Measurements from ENCODE around the gene INHBA. TPM values are rescaled to one million over a fixed set of nuclear protein-coding genes. Genes with fewer than 3 reads are reported as not detected.

The INHBA gene
- total and polyA plus RNA-seq, 2 of the 4 experiments (the other 2 are of a cell fraction), result 60.2 to 112 TPM

- Histone ChIP-seq H2AFZ (replicated peaks; ENCODE audit: low read length, poor library complexity) (no peak overlapping the region), H3K9me1 (ENCODE audit: insufficient read depth, low read length) (no peaks in the 10 kb centered on the region), H4K8ac (ENCODE audit: low read depth in 2 of 2, low read length in 2 of 2) (no peak overlapping the region), H3K4me1 (ENCODE audit: control insufficient read depth, insufficient read depth, low read length) (no peaks in the 10 kb centered on the region), H3K9ac (ENCODE audit: low read depth, low read length) (no peak overlapping the region), H3K23ac (ENCODE audit: low read depth, low read length) (no peak overlapping the region), H3K4me3 (ENCODE audit: insufficient read depth, low read depth, low read length) (no peak overlapping the region), H3K36me3 (ENCODE audit: control insufficient read depth, insufficient read depth, low read length) (no peaks in the 10 kb centered on the region), H2BK20ac (ENCODE audit: low read depth, low read length) (no peak overlapping the region), H2BK5ac (ENCODE audit: low read depth, low read length, poor library complexity, severe bottlenecking) (no peak overlapping the region), H2AK9ac (replicated peaks; ENCODE audit: low read depth, low read length, poor library complexity) (no peak overlapping the region), H3K18ac (ENCODE audit: low read depth, low read length) (no peak overlapping the region), H3K27me3 (ENCODE audit: control insufficient read depth, insufficient read depth, low read length) (no peaks in the 10 kb centered on the region), H4K91ac (ENCODE audit: insufficient read depth, low read depth, low read length) (no peak overlapping the region), H3K9me3 (ENCODE audit: control insufficient read depth, insufficient read depth, low read length) (no peaks in the 10 kb centered on the region; the same call in 1 of the 2 replicates), H4K5ac (ENCODE audit: low read depth, low read length) (no peak overlapping the region), H3K4me2 (ENCODE audit: low read depth, low read length) (no peak overlapping the region), H3K79me1 (ENCODE audit: low read depth in 1 of 2, low read length in 2 of 2) (no peaks in the 10 kb centered on the region), H4K20me1 (ENCODE audit: insufficient read depth, low read length) (no peaks in the 10 kb centered on the region), H3K14ac (replicated peaks; ENCODE audit: low read depth, low read length) (no peak overlapping the region), H2BK120ac (ENCODE audit: low read depth, low read length) (no peak overlapping the region), H3K4ac (ENCODE audit: low read depth, low read length) (no peak overlapping the region), H2BK15ac (ENCODE audit: low read depth, low read length) (no peak overlapping the region), H3K56ac (ENCODE audit: extremely low read depth, insufficient read depth, low read length) (no peak overlapping the region), H2AK5ac (ENCODE audit: low read depth, low read length) (no peak overlapping the region), H3K27ac (ENCODE audit: insufficient read depth, low read length) (no peak overlapping the region)
- POLR2A ChIA-PET (ENCODE audit: unreplicated experiment), result no interaction called here
- DNase-seq (no peak), ATAC-seq (ENCODE audit: low read depth) (no peak)
- TF ChIP-seq MAFK (IDR thresholded peaks at IDR 0.05; ENCODE audit: low read depth, low read length), result no peak
- TF ChIP-seq RFX5 (IDR thresholded peaks at IDR 0.05; ENCODE audit: low read depth, low read length), result no peak
- TF ChIP-seq BHLHE40 (IDR thresholded peaks at IDR 0.05; ENCODE audit: low read depth, low read length), result no peak
- TF ChIP-seq SMC3 (IDR thresholded peaks at IDR 0.05; ENCODE audit: low read depth, low read length), result no peak
- TF ChIP-seq CEBPB (IDR thresholded peaks at IDR 0.05; ENCODE audit: low read depth, low read length), result no peak
- TF ChIP-seq NFE2L2 (IDR thresholded peaks at IDR 0.05; ENCODE audit: low read depth, low read length), result no peak
- TF ChIP-seq FOS (IDR thresholded peaks at IDR 0.05; ENCODE audit: low read depth, low read length), result no peak
- no peak for TF ChIP-seq CHD1 (IDR thresholded peaks at IDR 0.05; ENCODE audit: low read depth, low read length)
- no peak for TF ChIP-seq RCOR1 (IDR thresholded peaks at IDR 0.05; ENCODE audit: insufficient replicate concordance, low read length)
- TF ChIP-seq, protein P1, sequence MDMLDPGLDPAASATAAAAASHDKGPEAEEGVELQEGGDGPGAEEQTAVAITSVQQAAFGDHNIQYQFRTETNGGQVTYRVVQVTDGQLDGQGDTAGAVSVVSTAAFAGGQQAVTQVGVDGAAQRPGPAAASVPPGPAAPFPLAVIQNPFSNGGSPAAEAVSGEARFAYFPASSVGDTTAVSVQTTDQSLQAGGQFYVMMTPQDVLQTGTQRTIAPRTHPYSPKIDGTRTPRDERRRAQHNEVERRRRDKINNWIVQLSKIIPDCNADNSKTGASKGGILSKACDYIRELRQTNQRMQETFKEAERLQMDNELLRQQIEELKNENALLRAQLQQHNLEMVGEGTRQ (IDR thresholded peaks at IDR 0.05; ENCODE audit: low read depth, low read length), result no peak
- TF ChIP-seq, protein P2, sequence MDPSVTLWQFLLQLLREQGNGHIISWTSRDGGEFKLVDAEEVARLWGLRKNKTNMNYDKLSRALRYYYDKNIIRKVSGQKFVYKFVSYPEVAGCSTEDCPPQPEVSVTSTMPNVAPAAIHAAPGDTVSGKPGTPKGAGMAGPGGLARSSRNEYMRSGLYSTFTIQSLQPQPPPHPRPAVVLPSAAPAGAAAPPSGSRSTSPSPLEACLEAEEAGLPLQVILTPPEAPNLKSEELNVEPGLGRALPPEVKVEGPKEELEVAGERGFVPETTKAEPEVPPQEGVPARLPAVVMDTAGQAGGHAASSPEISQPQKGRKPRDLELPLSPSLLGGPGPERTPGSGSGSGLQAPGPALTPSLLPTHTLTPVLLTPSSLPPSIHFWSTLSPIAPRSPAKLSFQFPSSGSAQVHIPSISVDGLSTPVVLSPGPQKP (IDR thresholded peaks at IDR 0.05; ENCODE audit: borderline replicate concordance, low read depth, low read length), result no peak
- TF ChIP-seq CTCF (conservative IDR thresholded peaks at IDR 0.05; ENCODE audit: low read depth, low read length), result no peak
- no peak for TF ChIP-seq MAZ (IDR thresholded peaks at IDR 0.05; ENCODE audit: borderline replicate concordance, low read depth, low read length)
- TF ChIP-seq POLR2A (IDR thresholded peaks at IDR 0.05; ENCODE audit: low read depth, low read length), result no peak
- no peak for TF ChIP-seq RAD21 (IDR thresholded peaks at IDR 0.05; ENCODE audit: low read length)
- TF ChIP-seq MXI1 (IDR thresholded peaks at IDR 0.05; ENCODE audit: borderline replicate concordance, low read depth, low read length), result no peak
- intact Hi-C loops (cut with micrococcal nuclease), result no loop called here
- in situ Hi-C loops (cut with MboI; ENCODE audit: low sequenced_read_pairs), result no loop called here
- CTCF ChIA-PET, result no interaction called here
- 100% methylated on average over 1 of the region's 4 CpGs; no CpG with 5 or more reads in 1 of the 2 experiments for WGBS, 2 experiments (ENCODE audit: extremely low coverage in 2 of 2, insufficient read length in 1 of 2)
- BruUV-seq (replicated peaks), result no TSS peak
- dilution Hi-C loops (cut with HindIII; ENCODE audit: low sequenced_read_pairs, unreplicated experiment), result no loop called here
These were observed 17.2 kb upstream of the INHBA start for GRCh38 chr7:41720046-41720445.

All from IMR-90 (cell line).